GM21526 (cell line): Measurements from ENCODE around the gene SLC35G6.
A peak's percentile ranks its signal among the peaks of the same experiment; 100 is the strongest.
"Not testable (repeated sequence)": the region's sequence is repeated elsewhere in the genome, so short reads cannot be mapped to it uniquely, and the experiment has no call there.

ENCODE experiments used
- ATAC-seq: cut with Tn5 transposase; IDR thresholded peaks from one replicate; pipeline ENCODE4 v1.9.1; 2021; ENCODE audit warnings: moderate library complexity; ENCODE audit not compliant: unreplicated experiment, low FRiP score

The SLC35G6 gene

DNA sequence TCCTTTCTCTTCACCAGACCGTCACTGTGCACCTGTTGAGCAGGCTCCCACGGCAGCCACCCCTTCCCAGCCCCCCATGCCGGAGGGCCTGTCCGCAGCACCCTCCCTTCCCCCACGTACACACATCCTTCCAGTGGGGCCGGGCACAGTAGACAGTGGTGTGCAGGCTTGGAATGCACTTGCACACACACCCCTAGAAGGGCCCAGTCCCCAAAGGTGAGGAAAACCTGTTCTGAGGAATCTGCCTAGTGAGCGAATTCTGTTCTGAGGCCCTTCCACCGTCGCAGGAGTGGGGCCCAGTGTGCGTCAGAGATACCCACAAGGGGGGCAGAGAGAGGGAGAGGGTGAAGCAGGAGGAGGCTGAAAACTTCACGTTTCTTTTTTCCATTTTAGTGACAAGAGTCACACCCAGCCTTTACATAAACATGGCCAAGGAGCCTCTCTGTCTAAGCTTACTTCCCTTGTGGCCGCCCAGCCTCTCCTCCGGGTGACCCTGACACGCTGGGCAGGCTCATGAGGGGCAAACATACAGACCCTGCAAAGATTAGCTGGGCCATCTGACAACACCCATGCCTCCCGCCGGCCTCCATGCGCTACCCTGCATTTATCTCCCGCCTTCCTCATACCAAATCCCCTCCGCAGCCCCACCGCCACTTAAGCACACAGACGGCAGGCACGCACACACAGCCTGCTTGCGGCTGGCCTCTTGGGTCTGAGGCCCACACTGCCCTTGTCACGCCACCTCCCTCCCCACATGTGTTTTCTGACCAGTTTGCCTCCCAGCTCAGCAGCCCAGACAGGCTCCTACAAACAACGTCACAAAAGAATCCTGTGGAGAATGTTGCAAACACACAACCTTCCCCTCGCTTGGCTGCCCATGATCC is 3.6 kb upstream of the SLC35G6 start:
- ATAC-seq = no peak

- no peak for ATAC-seq
These were observed 2.7 kb upstream of the SLC35G6 start for GRCh38 chr17:7478276-7479212.

GRCh38 chr17:7479213-7480088 is 1.8 kb upstream of the SLC35G6 start, which contains the start of gene ZBTB4:
Gene ZBTB4, minus strand, starts transcription at chr17:7479631. Its CDS starts 12,830 bp downstream, at chr17:7466801.
- no peak for ATAC-seq

- ATAC-seq = no peak
These were observed 1.2 kb upstream of the SLC35G6 start for GRCh38 chr17:7480089-7480384.

DNA sequence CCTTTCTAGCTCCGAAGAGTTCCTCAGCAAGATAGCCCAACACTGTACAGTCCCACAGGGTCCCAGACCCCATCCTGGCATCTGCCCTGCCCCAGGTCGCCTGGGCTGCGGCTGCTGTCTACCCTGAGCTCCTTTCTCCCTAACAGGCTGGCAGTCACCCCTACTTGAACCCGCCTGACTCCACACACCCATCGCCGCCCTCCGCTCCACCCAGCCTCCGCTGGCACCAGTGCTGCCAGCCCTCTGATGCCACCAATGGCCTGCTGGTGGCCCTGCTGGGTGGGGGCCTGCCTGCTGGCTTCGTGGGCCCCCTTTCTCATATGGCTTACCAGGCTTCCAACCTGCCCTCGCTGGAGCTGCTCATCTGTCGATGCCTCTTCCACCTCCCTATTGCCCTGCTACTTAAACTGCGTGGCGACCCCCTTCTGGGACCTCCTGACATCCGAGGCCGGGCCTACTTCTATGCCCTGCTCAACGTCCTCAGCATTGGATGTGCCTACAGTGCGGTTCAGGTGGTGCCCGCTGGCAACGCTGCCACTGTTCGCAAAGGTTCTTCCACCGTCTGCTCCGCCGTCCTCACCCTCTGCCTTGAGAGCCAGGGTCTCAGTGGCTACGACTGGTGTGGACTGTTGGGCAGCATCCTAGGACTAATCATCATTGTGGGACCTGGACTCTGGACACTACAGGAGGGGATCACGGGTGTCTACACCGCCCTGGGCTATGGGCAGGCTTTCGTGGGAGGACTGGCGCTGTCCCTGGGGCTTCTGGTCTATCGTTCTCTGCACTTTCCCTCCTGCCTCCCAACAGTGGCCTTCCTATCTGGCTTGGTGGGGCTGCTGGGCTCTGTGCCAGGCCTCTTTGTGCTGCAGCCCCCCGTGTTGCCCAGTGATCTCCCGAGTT is 846 bp downstream of the SLC35G6 start:
- not testable (repeated sequence) for ATAC-seq

DNA sequence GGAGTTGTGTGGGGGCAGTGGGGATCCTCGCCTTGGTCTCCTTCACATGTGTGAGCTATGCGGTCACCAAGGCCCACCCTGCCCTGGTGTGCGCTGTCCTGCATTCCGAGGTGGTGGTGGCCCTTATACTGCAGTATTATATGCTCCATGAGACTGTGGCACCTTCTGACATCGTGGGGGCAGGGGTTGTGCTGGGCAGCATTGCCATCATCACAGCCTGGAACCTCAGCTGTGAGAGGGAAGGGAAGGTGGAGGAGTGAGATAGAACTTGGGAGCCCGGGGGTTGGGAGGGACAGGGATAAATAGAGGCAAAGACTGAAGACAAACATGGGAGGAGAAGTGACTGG is 1.5 kb downstream of the SLC35G6 start:
- ATAC-seq = not testable (repeated sequence)

- peak; percentile 33 for ATAC-seq
These were observed 2.2 kb downstream of the SLC35G6 start for GRCh38 chr17:7483255-7484066.

DNA sequence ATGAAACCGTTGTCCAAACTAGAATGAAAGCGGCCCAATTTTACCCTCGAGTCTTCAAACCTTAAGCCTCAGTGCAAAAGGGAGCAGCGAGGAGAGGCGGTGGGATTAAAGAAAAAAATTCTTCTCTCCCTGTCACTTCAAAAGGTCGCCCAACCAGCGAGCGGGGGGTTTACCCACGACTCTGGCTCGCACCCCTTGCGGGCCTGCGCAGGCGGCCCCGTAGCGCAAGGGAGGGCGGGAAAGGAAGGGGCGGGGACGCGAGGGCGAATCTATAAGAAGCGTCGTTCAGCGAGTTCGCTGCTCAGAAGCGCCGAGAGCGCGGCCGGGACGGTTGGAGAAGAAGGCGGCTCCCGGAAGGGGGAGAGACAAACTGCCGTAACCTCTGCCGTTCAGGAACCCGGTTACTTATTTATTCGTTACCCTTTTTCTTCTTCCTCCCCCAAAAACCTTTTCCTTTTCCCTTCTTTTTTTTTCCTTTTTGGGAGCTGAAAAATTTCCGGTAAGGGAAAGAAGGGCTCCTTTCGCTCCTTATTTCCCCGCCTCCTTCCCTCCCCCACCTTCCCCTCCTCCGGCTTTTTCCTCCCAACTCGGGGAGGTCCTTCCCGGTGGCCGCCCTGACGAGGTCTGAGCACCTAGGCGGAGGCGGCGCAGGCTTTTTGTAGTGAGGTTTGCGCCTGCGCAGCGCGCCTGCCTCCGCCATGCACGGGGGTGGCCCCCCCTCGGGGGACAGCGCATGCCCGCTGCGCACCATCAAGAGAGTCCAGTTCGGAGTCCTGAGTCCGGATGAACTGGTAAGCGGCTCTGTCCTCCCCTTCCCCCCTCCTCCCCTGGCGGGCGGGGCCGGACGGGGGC is 3.0 kb downstream of the SLC35G6 start, which contains the start of gene POLR2A:
TSS of gene POLR2A (plus strand) at position 300 of the 852 bp plus-strand sequence.
- peak; percentile 60 for ATAC-seq

DNA sequence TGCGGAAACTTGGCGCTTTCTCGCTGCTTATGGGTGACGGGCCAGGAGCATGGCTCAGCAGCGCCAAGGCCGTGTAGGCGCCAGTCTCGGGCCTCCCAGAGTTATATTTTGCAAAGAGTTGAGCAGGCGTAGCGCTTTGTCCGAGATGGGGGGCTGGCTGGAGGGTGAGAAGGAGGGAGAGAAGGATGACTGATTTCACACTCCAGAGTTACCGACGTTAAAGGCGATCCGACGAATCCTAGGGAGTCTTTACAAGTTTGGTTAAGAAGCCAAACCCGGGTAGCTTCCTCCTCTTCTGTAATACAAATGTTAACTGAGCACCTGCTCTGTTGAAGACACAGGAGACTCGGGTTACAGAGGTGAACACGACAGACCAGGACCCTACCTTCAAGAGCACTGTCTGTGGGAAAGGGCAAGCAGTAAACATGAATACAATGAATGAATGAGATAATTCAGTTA is 3.7 kb downstream of the SLC35G6 start:
- no peak for ATAC-seq

DNA sequence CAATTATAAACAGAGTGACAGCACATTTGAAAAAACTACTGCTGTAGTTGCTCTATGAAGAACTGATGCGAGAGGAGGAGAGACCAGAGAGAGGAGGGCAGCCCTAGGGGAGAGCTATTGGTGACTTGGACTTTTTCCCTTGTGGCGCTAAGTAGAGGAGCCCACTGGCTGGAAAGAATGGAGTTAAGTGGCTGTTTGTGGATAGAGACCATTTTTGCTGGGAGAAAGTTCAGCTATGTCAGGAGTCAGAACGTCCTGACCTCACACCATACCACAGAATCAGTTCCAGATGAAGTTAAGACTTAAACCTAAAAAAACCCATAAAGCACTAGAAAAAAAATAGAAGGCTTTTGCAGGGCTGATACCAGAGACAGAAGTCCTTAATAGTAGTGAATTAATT is 4.9 kb downstream of the SLC35G6 start:
- no peak for ATAC-seq

DNA sequence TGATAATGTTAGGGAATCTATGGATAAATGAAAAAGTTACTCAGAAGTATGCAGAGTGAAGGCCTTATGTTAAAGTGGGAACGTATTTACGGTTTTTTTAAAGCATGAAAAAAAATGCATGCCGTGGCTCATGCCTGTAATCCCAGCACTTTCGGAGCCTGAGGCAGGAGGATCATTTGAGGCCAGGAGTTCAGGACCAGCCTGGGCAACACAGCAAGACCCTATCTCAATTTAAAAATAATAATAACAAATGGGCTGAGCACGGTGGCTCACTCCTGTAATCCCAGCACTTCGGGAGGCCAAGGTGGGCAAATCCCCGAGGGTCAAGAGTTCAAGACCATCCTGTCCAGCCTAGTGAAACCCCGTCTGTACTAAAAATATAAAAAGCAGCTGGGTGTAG is 8.9 kb downstream of the SLC35G6 start:
- ATAC-seq = no peak

DNA sequence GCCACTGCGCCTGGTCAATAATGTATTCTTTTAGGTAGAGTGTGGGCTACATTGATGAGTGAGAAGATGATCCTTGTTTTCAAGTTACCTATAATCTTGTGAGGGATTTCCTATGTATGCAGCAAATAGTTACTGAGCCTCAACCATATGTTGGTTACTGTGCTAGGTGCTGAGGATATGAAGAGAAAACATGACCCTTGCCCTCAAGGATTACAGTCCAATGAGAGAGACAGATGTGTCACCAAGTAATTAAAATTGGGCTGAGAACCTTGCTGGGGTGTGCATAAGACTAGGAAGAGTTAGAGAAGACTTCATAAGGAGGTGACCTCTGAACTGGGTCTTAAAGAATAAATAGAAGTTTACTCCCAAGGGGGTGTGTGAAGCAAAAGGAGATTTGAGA is 10.3 kb downstream of the SLC35G6 start:
- no peak for ATAC-seq

DNA sequence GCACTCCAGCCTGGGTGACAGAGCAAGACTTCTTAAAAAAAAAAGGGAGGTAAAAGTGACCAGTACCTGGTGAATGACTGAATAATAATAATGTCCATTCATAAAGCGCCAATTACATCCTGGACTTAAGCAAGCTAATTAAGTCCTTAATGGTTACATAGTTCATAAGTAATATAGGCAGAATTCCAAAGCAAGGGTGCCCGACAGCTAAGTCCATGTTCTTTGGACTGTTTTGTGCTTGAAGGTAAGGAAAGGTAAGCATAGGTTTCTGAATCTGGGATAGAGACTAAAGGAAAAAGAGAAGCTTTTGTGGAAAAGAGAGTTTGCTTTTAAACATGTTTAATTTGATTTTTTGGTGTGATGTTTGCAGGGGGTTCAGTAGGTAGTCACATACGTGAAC is 12.7 kb downstream of the SLC35G6 start:
- ATAC-seq = no peak

- no peak for ATAC-seq
These were observed 14.7 kb downstream of the SLC35G6 start for GRCh38 chr17:7495906-7496434.

- ATAC-seq = no peak
These were observed 15.4 kb downstream of the SLC35G6 start for GRCh38 chr17:7496470-7497183.

GRCh38 chr17:7497228-7497627 is 16.0 kb downstream of the SLC35G6 start:
- ATAC-seq = no peak

GRCh38 chr17:7497636-7498035 is 16.4 kb downstream of the SLC35G6 start:
- no peak for ATAC-seq
